ENCODE results near the gene ERP27.

- TF ChIP-seq POLR2A (IDR thresholded peaks at IDR 0.05; ENCODE audit: low read depth, low read length) (no peak), CTCF (IDR thresholded peaks at IDR 0.05; ENCODE audit: extremely low read depth in 1 of 2, insufficient read depth in 1 of 2, low read depth in 1 of 2, low read length in 2 of 2) (no peak), EZH2 (IDR thresholded peaks at IDR 0.05; ENCODE audit: borderline replicate concordance, low read depth, low read length, severe bottlenecking) (no peak), MAX (IDR thresholded peaks at IDR 0.05; ENCODE audit: insufficient read depth, insufficient read length) (no peak), MYC (IDR thresholded peaks at IDR 0.05; ENCODE audit: low read depth, low read length) (no peak), JUN (IDR thresholded peaks at IDR 0.05; ENCODE audit: borderline replicate concordance, insufficient read depth, insufficient read length, low read depth) (no peak), FOS (IDR thresholded peaks at IDR 0.05; ENCODE audit: borderline replicate concordance, insufficient read depth, low read length) (no peak)
These were observed 44.2 kb upstream of the ERP27 start for GRCh38 chr12:14982562-14982961.
